GM18951 (cell line): Measurements from ENCODE around the gene GJB6.

Experiments used
- POLR2A ChIP-seq: IDR thresholded peaks from 4 replicates; pipeline ENCODE4 v1.6.1; 2011; ENCODE audit warnings: mild to moderate bottlenecking; ENCODE audit not compliant: insufficient read length, insufficient read depth; ENCODE audit errors: extremely low read depth
- in situ Hi-C: fragments of 300-500 bp; cut with MboI; formaldehyde crosslinking; loops from one replicate; pipeline ENCODE4 v1.12.0; 2022; ENCODE audit warnings: low sequenced_read_pairs, mixed read lengths, inconsistent platforms; ENCODE audit not compliant: unreplicated experiment

The GJB6 gene

GRCh38 chr13:20206698-20207235 lies 25.4 kb downstream of the GJB6 start:
- in situ Hi-C loops = no loop called here
- TF ChIP-seq POLR2A = no peak

- no peak for TF ChIP-seq POLR2A
These were observed 25.9 kb downstream of the GJB6 start for GRCh38 chr13:20206065-20206697.

GRCh38 chr13:20198781-20199180 lies 33.3 kb downstream of the GJB6 start:
- TF ChIP-seq POLR2A = no peak
- in situ Hi-C loops = loop anchor here (10.0 to 25.0 kb wide), 2 partner anchors 176 to 614 kb away; no protein-coding TSS in a partner anchor

More at GRCh38 chr13:20206065-20206697, 25.9 kb downstream of the GJB6 start:
- in situ Hi-C loops = no loop called here

GRCh38 chr13:20197361-20197834 lies 34.7 kb downstream of the GJB6 start:
- in situ Hi-C loops = loop anchor here (10.0 to 25.0 kb wide), 2 partner anchors 177 to 615 kb away; no protein-coding TSS in a partner anchor
- TF ChIP-seq POLR2A = no peak

GRCh38 chr13:20195801-20196200 lies 36.3 kb downstream of the GJB6 start:
- no peak for TF ChIP-seq POLR2A
- in situ Hi-C loops = loop anchor here (10.0 to 25.0 kb wide), 2 partner anchors 179 to 616 kb away; no protein-coding TSS in a partner anchor

GRCh38 chr13:20193907-20194631 lies 38.0 kb downstream of the GJB6 start:
- no peak for TF ChIP-seq POLR2A
- in situ Hi-C loops = loop anchor here (5.0 to 25.0 kb wide), 3 partner anchors 181 to 733 kb away; no protein-coding TSS in a partner anchor

- in situ Hi-C loops = loop anchor here (5.0 to 25.0 kb wide), 3 partner anchors 181 to 734 kb away; no protein-coding TSS in a partner anchor
- no peak for TF ChIP-seq POLR2A
These were observed 38.8 kb downstream of the GJB6 start for GRCh38 chr13:20193162-20193906.

GRCh38 chr13:20192836-20193161 lies 39.3 kb downstream of the GJB6 start, which contains the start of gene GJB2:
Gene GJB2 (minus strand): TSS chr13:20192938. CDS start chr13:20189581, 3,357 bp downstream.
- TF ChIP-seq POLR2A = no peak
- in situ Hi-C loops = loop anchor here (5.0 to 25.0 kb wide), 3 partner anchors 182 to 735 kb away; no protein-coding TSS in a partner anchor

- no peak for TF ChIP-seq POLR2A
- in situ Hi-C loops = loop anchor here (5.0 to 25.0 kb wide), 3 partner anchors 183 to 735 kb away; no protein-coding TSS in a partner anchor
These were observed 39.8 kb downstream of the GJB6 start for GRCh38 chr13:20192158-20192835.

- no peak for TF ChIP-seq POLR2A
- in situ Hi-C loops = loop anchor here (5.0 to 25.0 kb wide), 3 partner anchors 183 to 736 kb away; no protein-coding TSS in a partner anchor
These were observed 40.6 kb downstream of the GJB6 start for GRCh38 chr13:20191311-20192157.
